Measurements from ENCODE around the gene POLR1E. TPM values are rescaled to one million over a fixed set of nuclear protein-coding genes. Genes with fewer than 3 reads are reported as not detected.

Gene POLR1E
- polyA plus RNA-seq, 1 donor (not counting 4 experiments of a cell fraction or from before 2014, with no cell fraction given) = 44.4 TPM

DNA sequence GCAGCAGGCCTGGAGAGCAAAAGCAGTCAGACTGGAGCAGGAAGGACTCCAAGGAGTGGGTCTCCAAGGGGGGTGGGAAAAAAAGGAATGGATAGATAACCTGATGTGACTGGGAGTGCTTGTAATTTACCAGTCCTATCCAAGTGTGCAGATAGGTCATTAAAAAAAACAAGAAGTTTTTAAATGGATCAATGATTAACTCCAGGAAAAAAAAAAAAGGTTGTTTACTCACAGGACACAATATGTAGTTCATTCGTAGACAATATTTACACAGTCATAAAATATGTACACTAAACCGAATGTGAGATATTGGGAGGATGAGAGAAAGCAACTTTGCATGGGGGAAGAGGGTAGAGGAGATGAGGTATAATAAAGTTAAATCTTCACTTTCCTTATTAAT lies 40.9 kb upstream of the POLR1E start:
- no peaks in the 10 kb centered on the region for H3K9me3 ChIP-seq (ENCODE audit: control insufficient read depth, low read depth, low read length)
- FAIRE-seq = no peak
- no peak overlapping the region for H3K4me3 ChIP-seq (ENCODE audit: control insufficient read depth in 2 of 3, extremely low read depth in 1 of 3, insufficient read depth in 2 of 3, low read depth in 1 of 3, low read length in 3 of 3)
- H3K4me2 ChIP-seq (ENCODE audit: control insufficient read depth, extremely low read depth, insufficient read depth, low read depth, low read length) = no peak overlapping the region
- H3K79me2 ChIP-seq (ENCODE audit: control insufficient read depth, insufficient read depth, low read length) = peaks cover 49% of the 10 kb centered on the region
- H2AFZ ChIP-seq (ENCODE audit: control insufficient read depth, low read length) = no peak overlapping the region
- H3K27ac ChIP-seq (ENCODE audit: control insufficient read depth, insufficient read depth, low read length) = no peak overlapping the region
- no peaks in the 10 kb centered on the region for H3K9me1 ChIP-seq (ENCODE audit: control insufficient read depth, extremely low read depth, insufficient read depth, low read length)
- no peak for TF ChIP-seq EZH2 (IDR thresholded peaks at IDR 0.05; ENCODE audit: low read length)
- TF ChIP-seq, protein P1, sequence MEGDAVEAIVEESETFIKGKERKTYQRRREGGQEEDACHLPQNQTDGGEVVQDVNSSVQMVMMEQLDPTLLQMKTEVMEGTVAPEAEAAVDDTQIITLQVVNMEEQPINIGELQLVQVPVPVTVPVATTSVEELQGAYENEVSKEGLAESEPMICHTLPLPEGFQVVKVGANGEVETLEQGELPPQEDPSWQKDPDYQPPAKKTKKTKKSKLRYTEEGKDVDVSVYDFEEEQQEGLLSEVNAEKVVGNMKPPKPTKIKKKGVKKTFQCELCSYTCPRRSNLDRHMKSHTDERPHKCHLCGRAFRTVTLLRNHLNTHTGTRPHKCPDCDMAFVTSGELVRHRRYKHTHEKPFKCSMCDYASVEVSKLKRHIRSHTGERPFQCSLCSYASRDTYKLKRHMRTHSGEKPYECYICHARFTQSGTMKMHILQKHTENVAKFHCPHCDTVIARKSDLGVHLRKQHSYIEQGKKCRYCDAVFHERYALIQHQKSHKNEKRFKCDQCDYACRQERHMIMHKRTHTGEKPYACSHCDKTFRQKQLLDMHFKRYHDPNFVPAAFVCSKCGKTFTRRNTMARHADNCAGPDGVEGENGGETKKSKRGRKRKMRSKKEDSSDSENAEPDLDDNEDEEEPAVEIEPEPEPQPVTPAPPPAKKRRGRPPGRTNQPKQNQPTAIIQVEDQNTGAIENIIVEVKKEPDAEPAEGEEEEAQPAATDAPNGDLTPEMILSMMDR (optimal IDR thresholded peaks at IDR 0.05 in 1 of 3, IDR thresholded peaks at IDR 0.05 in 1 of 3, conservative IDR thresholded peaks at IDR 0.05 in 1 of 3; ENCODE audit: extremely low read depth in 1 of 3, insufficient read depth in 2 of 3, low read length in 3 of 3) = no peak
- no peak overlapping the region for H3K9ac ChIP-seq (ENCODE audit: control insufficient read depth, extremely low read depth, insufficient read depth, low read length)
- H4K20me1 ChIP-seq (ENCODE audit: control insufficient read depth, extremely low read depth, insufficient read depth, low read length) = peaks cover 3% of the 10 kb centered on the region
- peaks cover 19 to 22% of the 10 kb centered on the region in 2 experiments for H3K36me3 ChIP-seq (ENCODE audit: control insufficient read depth in 2 of 2, extremely low read depth in 1 of 2, insufficient read depth in 2 of 2, low read length in 2 of 2)
- dilution Hi-C loops (cut with MboI; ENCODE audit: extremely low pct_ligation_motif_present, low sequenced_read_pairs) = no loop called here
- no peak for DNase-seq (ENCODE audit: low read depth, low spot score)
- H3K4me1 ChIP-seq (ENCODE audit: control insufficient read depth, extremely low read depth, insufficient read depth, low read length) = peaks cover 4% of the 10 kb centered on the region
- H3K27me3 ChIP-seq (ENCODE audit: control insufficient read depth, extremely low read depth, insufficient read depth, low read length) = no peaks in the 10 kb centered on the region

DNA sequence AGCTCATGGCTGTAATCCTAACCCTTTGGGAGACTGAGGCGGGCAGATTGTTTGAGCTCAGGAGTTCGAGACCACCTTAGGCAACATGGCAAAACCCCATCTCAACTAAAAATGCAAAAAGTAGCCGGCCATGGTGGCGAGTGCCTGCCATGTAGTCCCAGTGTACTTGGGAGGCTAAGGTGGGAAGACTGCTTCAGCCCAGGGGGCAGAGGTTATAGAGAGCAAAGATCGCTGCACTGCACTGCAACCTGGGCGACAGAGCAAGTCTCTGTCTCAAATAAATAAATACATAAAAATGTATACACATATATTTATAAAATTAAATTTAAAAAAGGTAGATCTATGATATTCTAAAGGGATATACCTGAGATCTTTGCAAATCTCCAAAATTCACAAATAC lies 39.9 kb upstream of the POLR1E start:
- peaks cover 4% of the 10 kb centered on the region for H3K4me1 ChIP-seq (ENCODE audit: control insufficient read depth, extremely low read depth, insufficient read depth, low read length)
- H3K79me2 ChIP-seq (ENCODE audit: control insufficient read depth, insufficient read depth, low read length) = peaks cover 45% of the 10 kb centered on the region
- no peak overlapping the region for H3K4me2 ChIP-seq (ENCODE audit: control insufficient read depth, extremely low read depth, insufficient read depth, low read depth, low read length)
- no peaks in the 10 kb centered on the region for H4K20me1 ChIP-seq (ENCODE audit: control insufficient read depth, extremely low read depth, insufficient read depth, low read length)
- H3K27ac ChIP-seq (ENCODE audit: control insufficient read depth, insufficient read depth, low read length) = no peak overlapping the region
- H3K27me3 ChIP-seq (ENCODE audit: control insufficient read depth, extremely low read depth, insufficient read depth, low read length) = no peaks in the 10 kb centered on the region
- FAIRE-seq = no peak
- no peak for TF ChIP-seq EZH2 (IDR thresholded peaks at IDR 0.05; ENCODE audit: low read length)
- TF ChIP-seq, protein P1 (optimal IDR thresholded peaks at IDR 0.05 in 1 of 3, IDR thresholded peaks at IDR 0.05 in 1 of 3, conservative IDR thresholded peaks at IDR 0.05 in 1 of 3; ENCODE audit: extremely low read depth in 1 of 3, insufficient read depth in 2 of 3, low read length in 3 of 3) = no peak
- no peak overlapping the region for H3K9ac ChIP-seq (ENCODE audit: control insufficient read depth, extremely low read depth, insufficient read depth, low read length)
- dilution Hi-C loops (cut with MboI; ENCODE audit: extremely low pct_ligation_motif_present, low sequenced_read_pairs) = no loop called here
- no peak overlapping the region for H2AFZ ChIP-seq (ENCODE audit: control insufficient read depth, low read length)
- H3K4me3 ChIP-seq (ENCODE audit: control insufficient read depth in 2 of 3, extremely low read depth in 1 of 3, insufficient read depth in 2 of 3, low read depth in 1 of 3, low read length in 3 of 3) = no peak overlapping the region
- peaks cover 16% of the 10 kb centered on the region in 2 experiments for H3K36me3 ChIP-seq (ENCODE audit: control insufficient read depth in 2 of 2, extremely low read depth in 1 of 2, insufficient read depth in 2 of 2, low read length in 2 of 2)
- H3K9me1 ChIP-seq (ENCODE audit: control insufficient read depth, extremely low read depth, insufficient read depth, low read length) = no peaks in the 10 kb centered on the region
- H3K9me3 ChIP-seq (ENCODE audit: control insufficient read depth, low read depth, low read length) = no peaks in the 10 kb centered on the region
- no peak for DNase-seq (ENCODE audit: low read depth, low spot score)

All from keratinocyte (primary cell).